OCI-LY3 (cell line): Measurements from ENCODE around the gene EVX2.

Experiments
- CTCF ChIP-seq: fragments of 200-600, 300-600 bp; sonication (generic); IDR thresholded peaks from 2 replicates; pipeline ENCODE4 v1.5.1; 2014; ENCODE audit warnings: antibody characterized with exemption, low read length, low read depth
- EZH2phosphoT487 ChIP-seq: fragments of 200-600 bp; shearing (Covaris generic); IDR thresholded peaks from 2 replicates; pipeline ENCODE4 v1.6.1; 2018; ENCODE audit warnings: antibody characterized with exemption, mixed run types, low read depth

GRCh38 chr2:176063958-176064357, 19.8 kb downstream of the EVX2 start:
- TF ChIP-seq CTCF (no peak), EZH2phosphoT487 (no peak)
